Measurements from ENCODE around the gene SPATA33. TPM values are rescaled to one million over a fixed set of nuclear protein-coding genes. Genes with fewer than 3 reads are reported as not detected.

Gene SPATA33
- 1.9 TPM for total RNA-seq (ENCODE audit: insufficient read depth, low replicate concordance)

DNA sequence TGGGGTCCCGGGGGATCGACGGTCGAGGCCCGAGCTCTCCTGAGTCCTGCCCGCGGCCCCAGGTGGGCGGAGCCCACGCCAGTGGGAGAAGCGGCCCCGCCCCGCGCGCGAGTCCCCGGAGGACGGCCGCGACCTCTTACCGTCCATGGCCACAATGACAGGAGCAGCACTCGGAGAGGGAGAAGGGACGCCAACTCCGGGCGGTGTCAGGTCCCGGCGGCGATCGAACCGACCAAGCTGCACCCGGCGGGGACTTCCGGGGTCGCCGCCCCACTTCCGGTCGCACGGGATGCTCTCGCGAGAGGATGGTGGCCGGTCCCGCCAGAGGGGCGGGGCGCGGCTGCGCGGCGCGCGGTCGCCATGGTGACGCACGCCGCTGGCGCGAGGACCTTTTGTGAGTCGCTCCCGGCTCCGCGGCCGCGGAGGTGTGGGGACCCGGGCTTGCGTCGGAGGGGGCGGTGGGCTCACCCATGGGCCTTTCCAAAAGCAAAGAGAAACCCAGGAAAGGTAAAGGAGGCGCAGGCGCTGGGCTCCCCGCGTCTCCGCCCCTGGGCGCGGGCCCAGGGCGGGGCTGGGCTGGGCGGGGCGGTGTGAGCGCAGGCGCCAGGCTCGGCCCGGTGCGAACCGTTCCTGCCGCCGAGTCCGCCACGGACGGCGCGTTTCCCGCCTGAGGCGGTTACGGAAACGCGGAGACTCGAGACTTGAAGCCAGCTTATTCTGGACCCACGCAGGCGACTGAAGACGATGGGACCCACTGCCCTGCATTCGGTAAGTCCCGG lies at the start of gene SPATA33, which contains the start of gene CHMP1A:
TSS of gene SPATA33 (plus strand) at position 395 of the 779 bp plus-strand sequence. CDS start at position 471, 76 bp downstream.
TSS of gene CHMP1A (minus strand) at position 267 of the 779 bp plus-strand sequence. CDS start at position 147, 120 bp downstream.
- DNase-seq (ENCODE audit: low spot score) = peak; percentile 81

DNA sequence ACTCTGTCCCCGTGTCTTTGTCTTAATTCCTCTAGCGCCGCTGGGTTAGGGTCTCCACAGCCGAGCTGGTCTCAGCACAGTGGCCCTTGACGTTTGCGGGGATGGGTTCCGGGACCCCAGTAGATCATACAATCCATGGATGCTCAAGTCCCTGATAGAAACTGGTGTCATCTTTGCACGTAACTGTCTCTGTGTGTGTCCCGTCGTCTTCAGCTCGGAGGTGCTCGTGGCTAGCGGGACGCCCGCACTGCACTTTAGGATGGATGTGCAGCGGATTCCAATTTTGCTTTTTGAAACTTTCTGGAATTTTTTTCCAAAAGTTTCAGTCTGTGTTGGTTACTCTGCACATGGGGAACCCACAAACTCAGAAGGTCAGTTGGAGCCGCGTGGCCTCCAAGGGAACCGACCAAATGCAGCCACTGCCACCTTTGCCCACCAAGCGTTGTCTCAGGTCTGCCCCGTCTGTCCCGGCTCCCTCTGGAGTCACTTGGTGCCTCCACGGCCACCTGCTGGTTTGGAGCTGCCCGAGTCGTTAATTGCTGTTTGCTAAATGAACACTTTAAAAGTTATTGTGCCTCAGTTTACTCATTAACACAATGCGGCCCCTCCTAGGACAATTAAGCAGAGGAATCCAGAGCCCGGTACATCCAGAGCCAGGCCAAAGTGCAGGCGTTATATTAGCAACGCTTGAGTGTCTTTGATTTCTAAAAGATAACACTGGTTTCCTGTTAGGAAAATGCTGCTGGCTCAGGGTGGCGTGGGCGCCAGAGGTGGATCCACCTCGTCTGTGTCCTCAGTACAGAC lies 49.5 kb upstream of the SPATA33 start:
- DNase-seq (ENCODE audit: low spot score) = no peak

DNA sequence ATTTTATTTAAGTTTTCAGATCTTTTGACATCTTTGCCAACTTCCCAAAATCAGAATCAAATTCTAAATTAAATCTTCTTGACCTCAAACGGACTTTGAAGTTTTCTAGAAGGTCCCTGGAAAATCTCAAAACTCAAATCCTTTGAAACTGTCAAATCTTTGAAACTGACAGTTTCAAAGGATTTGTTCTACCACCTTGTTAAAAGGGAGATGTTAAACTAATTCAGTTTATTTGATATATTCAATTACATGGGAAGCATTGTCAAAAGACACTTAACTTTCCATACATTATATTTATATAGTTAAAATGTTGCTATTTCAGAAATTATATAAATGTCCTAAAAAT lies 47.6 kb upstream of the SPATA33 start:
- DNase-seq (ENCODE audit: low spot score) = no peak

DNA sequence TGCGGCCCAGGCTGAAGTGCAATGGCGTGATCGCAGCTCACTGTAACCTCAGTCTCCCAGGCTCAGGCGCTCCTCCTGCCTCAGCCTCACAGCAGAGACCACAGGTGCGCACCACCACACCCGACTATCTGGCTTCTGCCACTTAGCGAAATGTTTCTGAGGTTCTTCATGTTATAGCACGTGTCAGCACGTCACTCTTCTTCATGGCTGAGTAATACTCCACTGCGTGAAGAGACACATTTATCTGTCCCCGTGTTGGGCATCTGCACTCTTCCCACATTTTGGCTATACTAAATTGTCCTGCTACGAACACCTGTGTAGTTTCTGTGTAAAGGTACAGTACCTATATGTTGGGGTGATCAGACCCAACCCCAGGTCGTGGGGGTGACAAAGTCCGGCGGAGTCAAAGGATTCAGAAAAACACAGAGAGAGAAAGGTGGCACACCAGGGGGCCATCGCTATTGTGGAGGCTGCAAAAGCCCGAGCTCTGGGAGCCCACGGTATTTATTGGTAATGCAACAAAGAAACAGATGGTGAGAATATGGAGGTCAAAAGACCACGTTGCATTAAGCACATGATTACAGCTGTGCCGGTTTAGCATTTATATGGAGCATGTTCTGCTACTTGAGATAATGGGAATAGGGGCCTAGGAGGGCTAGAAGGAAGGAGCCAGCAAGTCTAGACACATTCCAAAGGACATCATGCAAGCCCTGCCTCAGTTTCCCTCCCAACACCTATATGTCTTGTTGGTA lies 45.0 kb upstream of the SPATA33 start:
- no peak for DNase-seq (ENCODE audit: low spot score)

DNA sequence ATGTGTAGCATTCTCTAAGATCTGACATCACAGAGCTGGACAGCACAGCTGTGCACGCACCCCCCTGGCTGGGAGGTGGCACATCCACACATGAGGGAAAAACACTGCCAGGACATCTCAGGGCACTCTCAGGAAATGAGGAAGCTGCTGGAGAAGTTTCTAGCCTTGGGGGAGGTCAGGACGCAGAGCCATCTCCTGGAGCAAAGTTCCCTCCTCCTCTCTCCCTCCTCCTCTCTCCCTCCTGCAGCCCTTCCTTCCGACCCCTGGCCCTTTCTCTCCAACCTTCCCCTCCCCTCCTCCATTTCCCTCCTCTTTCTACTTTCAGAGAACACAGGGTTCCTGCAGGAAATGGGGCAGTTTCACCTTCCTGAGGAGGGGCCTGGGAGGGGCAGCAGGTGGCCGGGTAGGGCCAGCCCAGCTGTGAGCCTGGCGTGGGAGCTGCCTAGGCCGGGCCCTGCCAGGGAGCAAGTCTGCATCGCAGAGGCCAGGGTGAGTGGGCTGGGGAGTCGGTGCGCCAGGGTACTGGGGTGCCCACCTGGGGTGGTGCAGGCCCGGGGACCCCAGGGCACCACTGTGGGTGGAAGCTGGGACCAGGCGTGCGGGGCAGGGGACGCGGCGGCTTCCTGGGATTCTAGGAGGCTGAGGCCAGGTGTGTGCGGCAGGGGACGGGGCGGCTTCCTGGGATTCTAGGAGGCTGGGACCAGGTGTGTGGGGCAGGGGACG lies 44.2 kb upstream of the SPATA33 start, which contains the start of gene DPEP1:
TSS of gene DPEP1 (plus strand) at position 412 of the 723 bp plus-strand sequence. CDS start 16,769 bp downstream, outside the sequence.
- no peak for DNase-seq (ENCODE audit: low spot score)

DNA sequence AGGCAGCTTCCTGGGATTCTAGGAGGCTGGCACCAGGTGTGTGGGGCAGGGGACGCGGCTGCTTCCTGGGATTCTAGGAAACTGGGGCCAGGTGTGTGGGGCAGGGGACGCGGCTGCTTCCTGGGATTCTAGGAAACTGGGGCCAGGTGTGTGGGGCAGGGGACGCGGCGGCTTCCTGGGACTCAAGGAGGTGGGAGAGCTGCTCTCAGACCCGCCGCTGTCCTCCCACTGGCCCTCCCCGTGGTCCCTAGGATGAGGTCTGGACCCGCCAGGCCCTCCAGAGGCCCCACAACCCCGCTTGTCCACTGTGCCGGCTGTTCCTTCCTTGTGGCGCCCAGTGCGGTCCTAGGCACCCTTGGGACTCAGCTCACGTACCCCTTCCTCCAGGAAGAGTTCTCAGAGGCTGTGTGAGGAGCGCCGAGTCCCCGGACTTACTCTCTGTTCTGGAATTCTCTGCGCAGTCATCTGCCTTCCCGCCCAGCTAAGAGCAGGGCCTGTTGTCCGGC lies 43.6 kb upstream of the SPATA33 start:
- no peak for DNase-seq (ENCODE audit: low spot score)

DNA sequence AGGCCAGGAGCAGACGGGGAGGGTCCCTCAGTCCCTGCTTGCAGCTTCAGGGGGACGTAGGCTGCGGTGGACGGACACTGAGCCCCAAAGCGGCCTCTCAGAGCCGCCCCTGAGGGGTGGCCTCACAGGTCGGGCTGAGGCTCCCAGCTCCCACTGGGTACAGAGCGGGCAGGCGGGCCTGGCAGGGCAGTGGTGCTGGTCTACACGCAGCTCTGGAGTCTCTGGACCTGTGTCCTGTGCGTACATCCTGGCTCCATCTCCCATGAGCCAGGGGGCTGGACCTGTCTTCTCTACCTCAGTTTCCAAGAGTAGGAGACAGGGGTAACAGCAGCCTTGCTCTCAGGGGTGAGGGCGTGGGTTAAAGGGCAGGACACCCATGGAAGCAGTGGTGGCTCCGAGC lies 42.5 kb upstream of the SPATA33 start:
- DNase-seq (ENCODE audit: low spot score) = no peak

DNA sequence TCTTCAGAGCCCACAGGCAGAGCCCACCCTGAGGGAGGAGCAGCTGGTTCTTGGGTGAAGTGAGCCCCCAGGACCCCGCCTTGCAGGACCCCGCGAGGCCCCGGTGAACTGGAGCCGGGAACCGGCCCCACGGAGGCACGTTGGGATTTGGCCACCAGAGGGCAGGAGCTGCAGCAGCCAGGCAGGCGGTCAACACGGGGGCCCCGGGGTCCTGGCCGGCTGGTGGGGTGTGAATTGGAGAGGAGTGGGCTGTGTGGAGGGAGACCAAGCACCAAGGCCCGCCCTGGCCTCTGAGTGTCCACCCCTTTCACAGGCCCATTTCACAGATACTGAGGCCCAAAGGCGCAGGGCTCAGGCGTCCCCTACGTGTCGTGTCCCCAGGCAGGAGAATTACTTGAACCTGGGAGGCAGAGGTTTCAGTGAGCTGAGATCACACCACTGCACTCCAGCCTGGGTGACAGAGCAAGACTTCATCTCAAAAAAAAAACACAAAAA lies 42.0 kb upstream of the SPATA33 start:
- DNase-seq (ENCODE audit: low spot score) = no peak

DNA sequence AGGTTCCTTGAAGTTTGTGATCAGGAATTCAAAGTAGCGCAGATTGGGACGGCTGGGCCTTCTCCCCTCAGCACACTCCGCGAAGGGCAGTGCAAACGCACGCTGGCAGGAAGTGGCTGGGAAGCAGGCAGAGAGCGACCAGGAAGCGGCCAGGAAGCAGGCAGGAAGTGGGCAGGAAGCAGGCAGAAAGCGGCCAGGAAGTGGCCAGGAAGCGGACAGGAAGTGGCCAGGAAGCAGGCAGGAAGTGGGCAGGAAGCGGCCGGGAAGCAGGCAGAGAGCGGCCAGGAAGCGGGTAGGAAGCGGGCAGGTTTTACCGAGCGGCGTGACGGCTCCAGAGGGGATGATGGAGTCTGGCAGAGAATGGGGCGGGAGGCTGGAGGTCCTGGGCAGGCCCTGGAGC lies 41.0 kb upstream of the SPATA33 start:
- no peak for DNase-seq (ENCODE audit: low spot score)

DNA sequence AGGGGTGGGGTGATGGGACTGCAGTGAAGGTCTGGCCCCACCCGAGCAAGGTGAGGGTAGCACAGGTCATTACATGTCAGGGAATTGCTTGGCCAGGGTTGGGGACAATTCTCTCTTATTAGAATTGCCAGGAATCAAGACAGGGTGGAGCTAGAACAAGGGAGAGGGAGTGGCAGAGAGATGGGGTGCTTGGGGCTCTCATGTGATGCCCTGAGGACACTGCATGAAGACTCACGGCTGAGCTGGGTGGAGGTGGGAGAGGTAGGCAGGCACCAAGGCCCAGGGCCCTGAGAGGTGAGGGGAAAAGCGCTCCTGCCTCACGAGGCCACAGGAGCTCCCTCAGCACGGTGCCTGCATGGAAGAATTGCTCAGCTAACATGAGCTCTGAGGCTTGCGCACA lies 40.6 kb upstream of the SPATA33 start:
- DNase-seq (ENCODE audit: low spot score) = no peak

DNA sequence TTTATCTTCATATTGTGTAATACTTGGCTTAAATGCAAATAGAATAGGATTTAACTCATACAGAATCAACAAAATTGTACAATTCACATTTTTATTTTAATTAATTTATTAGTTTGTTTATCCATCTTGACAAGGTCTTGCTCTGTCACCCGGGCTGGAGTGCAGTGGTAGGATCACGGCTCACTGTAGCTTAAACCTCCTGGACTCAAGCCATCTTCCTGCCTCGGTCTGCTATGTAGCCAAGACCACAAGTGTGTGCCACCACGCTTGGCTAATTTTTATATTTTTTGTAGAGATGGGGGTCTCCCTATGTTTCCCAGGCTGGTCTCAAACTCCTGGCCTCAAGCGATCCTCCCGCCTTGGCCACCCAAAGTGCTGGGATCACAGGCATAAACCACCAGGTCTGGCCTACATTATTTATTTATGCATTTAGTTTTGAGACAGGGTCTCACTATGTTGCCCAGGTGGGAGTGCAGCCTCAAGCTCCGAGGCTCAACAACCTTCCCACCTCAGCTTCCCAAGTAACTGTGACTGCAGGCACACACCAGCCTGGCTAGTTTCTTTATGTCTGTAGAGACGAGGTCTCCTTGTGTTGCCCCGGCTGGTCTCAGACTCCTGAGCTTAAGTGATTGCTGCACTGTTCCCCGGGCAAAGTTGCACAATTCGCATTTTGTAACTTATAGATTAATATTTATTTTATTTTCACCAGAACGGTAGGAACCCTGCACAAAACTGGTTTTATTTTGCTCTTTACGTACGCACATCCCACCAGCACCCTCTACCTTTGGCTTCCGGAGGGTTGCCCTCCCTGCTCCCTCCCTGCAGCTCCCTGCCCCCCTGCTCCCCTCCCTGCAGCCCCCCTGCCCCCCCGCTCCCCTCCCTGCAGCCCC lies 39.3 kb upstream of the SPATA33 start:
- no peak for DNase-seq (ENCODE audit: low spot score)

DNA sequence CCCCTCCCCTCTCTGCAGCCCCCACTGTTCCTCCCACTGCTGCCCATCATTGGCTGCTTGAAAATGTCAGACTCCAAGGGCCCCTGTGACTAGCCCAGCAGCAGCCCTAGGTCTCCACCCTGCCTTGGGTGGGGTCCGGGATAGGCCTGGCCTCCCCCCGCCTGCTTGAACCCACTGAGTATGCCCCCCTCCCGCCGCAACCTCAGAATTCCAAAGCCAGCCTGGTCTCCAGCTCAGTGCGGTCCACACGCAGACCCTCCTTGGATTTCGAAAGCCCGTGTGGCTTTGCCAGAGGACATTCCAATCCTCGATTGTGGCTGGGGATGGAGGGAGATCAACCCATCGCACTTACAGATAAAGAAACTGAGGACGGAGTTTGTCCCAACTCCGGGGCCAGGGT lies 37.8 kb upstream of the SPATA33 start:
- DNase-seq (ENCODE audit: low spot score) = no peak

DNA sequence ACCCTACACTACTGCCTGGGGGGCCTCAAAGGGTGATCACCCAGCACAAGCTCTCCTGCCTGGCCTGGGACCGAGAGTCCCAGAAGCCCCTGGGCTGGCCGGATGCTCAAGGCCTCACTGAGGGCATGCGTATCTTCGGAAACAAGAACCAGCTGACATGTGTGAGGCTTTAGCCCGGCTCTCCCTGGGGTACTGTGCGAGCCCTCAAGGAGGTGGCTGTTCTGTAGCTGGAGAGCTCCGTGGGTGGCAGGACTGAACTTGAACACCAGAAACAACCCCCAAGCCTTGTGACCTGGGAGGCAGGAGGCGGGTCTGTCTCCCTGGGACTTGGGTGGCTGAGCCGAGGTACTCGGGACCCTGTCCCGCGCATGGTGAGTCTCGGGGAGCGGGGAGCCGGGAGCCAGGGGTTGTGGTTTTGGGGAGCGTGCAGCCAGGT lies 37.2 kb upstream of the SPATA33 start:
- DNase-seq (ENCODE audit: low spot score) = peak; percentile 60

DNA sequence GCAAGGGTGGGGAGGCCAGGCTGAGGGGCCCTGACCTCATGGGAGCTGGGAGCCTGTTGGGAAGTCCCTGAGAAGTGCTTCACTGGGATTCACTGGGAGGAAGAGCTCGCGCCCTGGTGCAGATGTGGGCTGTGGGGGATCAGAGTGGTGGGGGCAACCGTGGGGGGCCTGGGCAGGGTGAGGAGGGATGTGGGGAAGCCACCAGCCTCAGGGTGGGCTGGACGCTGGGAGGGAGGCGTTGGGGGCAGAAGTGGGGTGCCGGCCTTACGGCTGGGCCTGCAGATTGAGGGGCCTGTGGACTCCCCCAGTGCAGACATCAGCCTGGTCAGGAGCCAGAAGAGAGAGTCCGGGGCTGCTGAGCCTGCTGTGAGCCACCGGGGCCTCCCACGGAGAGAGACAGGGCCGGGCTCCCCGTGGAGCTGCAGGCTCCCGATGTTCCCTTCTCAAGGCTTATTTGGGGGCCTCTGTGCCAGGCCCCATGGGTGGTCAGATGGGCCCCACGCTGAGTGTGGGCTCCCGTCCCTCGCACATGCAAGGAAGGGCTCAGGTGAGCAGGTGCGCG lies 36.4 kb upstream of the SPATA33 start:
- no peak for DNase-seq (ENCODE audit: low spot score)

DNA sequence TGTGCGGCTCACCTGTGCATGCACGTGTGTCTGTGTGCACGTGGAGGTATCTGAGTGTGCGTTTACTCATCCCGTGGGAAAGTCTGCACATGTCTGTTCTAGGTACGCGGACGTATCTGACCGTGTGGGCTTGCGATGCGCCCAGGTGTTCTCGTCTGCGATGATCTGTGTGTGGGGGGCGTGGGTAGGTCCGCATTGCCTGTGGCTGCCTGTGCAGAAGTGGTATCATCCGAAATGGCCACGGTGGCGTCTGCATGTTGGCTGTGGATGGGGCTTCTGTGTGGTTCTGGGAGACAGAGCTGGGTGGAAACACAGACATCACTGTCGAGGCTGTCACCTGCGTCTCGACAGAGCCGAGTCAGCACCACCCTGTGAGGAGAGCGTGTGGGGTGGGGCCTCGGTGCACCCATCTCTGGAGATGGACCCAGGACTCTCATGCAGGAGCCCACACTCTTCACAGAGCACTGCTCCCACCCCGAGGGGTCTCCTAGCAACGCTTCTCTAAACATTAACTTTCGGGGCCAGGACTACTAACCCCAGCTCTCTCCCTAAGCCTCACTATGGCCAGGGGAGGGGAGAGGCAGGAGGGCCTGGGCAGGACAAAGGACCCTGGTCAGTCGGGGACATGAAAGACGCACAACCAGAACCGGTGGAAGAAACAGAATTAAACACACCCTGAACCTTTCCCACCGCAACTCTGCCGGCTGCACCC lies 35.8 kb upstream of the SPATA33 start:
- DNase-seq (ENCODE audit: low spot score) = no peak

DNA sequence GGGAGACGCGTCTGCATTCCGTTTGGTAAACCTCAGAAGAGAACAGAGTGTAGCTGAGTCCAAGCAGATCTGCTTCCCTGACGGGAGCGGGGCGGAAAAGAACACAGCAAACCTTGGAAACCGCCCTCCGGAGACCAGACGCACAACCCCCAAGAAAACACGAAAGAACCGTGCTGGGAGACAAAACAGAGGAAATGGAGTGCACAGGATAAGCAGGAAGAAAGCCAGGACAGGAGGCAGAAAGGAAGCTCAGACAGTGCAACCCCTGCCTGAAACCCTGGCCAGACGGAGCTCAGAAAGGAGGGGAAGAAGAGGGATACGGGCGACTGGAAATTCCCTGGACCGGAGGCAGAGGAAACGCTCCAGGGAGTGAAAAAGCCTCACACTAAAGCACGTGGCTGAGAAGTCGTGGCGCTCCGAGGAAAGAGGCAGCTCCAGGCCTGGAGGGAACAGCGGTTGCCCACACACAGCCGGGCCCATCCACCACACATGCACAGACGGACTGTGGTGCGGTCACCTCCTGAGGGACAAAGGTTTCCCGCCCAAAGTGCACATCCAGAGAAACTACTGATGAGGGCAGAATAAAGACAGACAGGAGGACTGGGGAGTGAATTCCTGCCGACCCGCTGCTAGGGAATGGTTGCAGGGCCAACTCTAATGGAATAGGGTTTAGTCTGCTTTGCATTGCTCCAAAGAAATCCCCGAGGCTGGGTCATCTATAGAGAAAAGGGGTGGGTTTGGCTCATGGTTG lies 34.0 kb upstream of the SPATA33 start:
- DNase-seq (ENCODE audit: low spot score) = no peak

DNA sequence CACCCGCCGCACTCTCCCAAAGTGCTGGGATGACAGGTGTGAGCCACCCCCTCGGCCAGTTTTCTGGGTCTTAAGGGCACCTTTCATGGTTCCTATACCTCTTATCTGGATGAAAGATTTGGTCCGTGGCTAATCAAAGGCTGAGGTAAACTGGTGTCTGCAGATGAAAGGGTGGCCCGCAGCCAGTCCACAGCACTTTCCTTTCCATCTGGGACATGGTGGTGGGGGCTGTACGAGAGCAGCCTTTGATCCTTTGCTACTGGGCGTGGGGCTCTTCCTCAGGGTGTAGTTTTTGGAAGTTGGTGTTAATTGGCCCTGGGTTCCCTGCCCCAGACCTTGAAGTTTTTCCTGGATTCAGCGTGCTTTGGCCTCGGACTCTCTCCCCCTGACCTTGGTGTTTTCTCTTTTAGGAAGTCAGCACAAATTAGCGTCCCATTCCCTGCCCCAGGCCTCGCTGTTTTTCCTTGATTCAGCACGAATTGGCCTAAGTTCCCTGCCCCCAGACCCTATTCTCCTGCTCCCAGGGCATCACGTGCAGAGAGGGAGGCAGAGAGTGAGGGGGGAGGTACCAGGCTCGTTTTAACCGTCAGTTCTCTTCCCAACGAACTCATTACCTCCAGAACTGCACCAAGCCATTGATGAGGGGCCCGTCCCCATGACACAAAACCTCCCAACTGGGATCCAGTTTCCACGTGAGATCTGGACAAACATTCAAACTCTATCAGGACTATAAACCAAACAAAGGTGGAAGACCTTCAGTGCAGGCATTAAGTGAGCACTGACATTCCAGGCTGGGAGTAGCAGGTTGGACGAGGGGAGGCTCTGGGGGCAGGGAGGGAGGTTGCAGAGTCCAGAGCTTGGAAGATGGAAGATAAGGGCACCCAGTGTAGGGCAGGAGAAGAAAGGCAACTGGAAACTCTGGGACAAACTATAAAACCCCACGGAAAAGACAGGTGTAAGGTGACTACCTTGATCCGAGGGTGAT lies 32.6 kb upstream of the SPATA33 start:
- no peak for DNase-seq (ENCODE audit: low spot score)

All from umbilical cord (tissue), 2 donors.